Measurements from ENCODE around the gene PDLIM1. TPM values are rescaled to one million over a fixed set of nuclear protein-coding genes. Genes with fewer than 3 reads are reported as not detected.

PDLIM1 gene
- total and polyA plus RNA-seq, 2 of the 13 experiments (the other 11 are each of a cell fraction or from before 2014, with no cell fraction given) = 119 to 123 TPM

GRCh38 chr10:95308389-95309302, 17.8 kb upstream of the PDLIM1 start (continued):
- TF ChIP-seq SNAPC4 (CRISPR knock-in tag; IDR thresholded peaks at IDR 0.05) (no peak), ATM (IDR thresholded peaks at IDR 0.05; ENCODE audit: borderline replicate concordance) (no peak), FOXP1 (IDR thresholded peaks at IDR 0.05) (no peak), FOXP1 (CRISPR knock-in tag; IDR thresholded peaks at IDR 0.05) (peak; percentile 12; the same call in 1 of the 2 replicates), PCBP2 (optimal IDR thresholded peaks at IDR 0.05; ENCODE audit: low read depth, low read length, poor library complexity, severe bottlenecking) (no peak), SMARCE1 (IDR thresholded peaks at IDR 0.05; ENCODE audit: borderline replicate concordance) (no peak), ZNF839 (CRISPR knock-in tag; IDR thresholded peaks at IDR 0.05; ENCODE audit: borderline replicate concordance) (no peak), ZNF512B (CRISPR knock-in tag; IDR thresholded peaks at IDR 0.05; ENCODE audit: borderline replicate concordance) (no peak), ZNF136 (CRISPR knock-in tag; IDR thresholded peaks at IDR 0.05; ENCODE audit: low read depth) (no peak), MBD4 (IDR thresholded peaks at IDR 0.05; ENCODE audit: borderline replicate concordance, low read length) (0 out of 2 replicates have a peak, but pooled peaks have one; percentile 13), TARDBP (CRISPR knock-in tag; IDR thresholded peaks at IDR 0.05) (no peak), GATAD1 (CRISPR knock-in tag; IDR thresholded peaks at IDR 0.05) (no peak), ZBTB44 (CRISPR knock-in tag; IDR thresholded peaks at IDR 0.05) (no peak), HDAC6 (IDR thresholded peaks at IDR 0.05; ENCODE audit: low read depth, low read length) (no peak), SUZ12 (IDR thresholded peaks at IDR 0.05; ENCODE audit: low read depth, low read length) (no peak), SAP130 (CRISPR knock-in tag; IDR thresholded peaks at IDR 0.05; ENCODE audit: low read depth) (peak; percentile 41; the same call in 1 of the 2 replicates), ZNF577 (CRISPR knock-in tag; IDR thresholded peaks at IDR 0.05; ENCODE audit: borderline replicate concordance, low read depth) (no peak), HNRNPH1 (optimal IDR thresholded peaks at IDR 0.05; ENCODE audit: low read depth, low read length) (no peak), SMAD9 (CRISPR knock-in tag; IDR thresholded peaks at IDR 0.05) (no peak), FOSL1 (CRISPR knock-in tag; IDR thresholded peaks at IDR 0.05; ENCODE audit: borderline replicate concordance) (peak; percentile 56; the same call in 1 of the 2 replicates)
